ENCODE data around the gene ATXN7L3. TPM values are rescaled to one million over a fixed set of nuclear protein-coding genes. Genes with fewer than 3 reads are reported as not detected.
A peak's percentile ranks its signal among the peaks of the same experiment; 100 is the strongest.
"Not testable (repeated sequence)": the region's sequence is repeated elsewhere in the genome, so short reads cannot be mapped to it uniquely, and the experiment has no call there.

Gene ATXN7L3
- total RNA-seq (10 to 100 TPM; 41.9 to 47.4 TPM), polyA plus RNA-seq (ENCODE audit: insufficient read length in 2 of 2) (100 to 1,000 TPM; 109 to 118 TPM)
- long read RNA-seq, donor 1, transcript ATXN7L3-205 (13 exons, 1,341 nt), result major isoform, 5 of 9 reads
- long read RNA-seq, donor 1, partial matches to known transcripts, result 0 of 9 reads
- long read RNA-seq, donor 1, other reads (novel, unspliced or antisense), result 0 of 9 reads
- long read RNA-seq, donor 2, partial matches to known transcripts, result 0 of 5 reads
- long read RNA-seq, donor 2, other reads (novel, unspliced or antisense), result 0 of 5 reads
- long read RNA-seq, donor 3, partial matches to known transcripts, result 0 of 3 reads
- long read RNA-seq, donor 3, other reads (novel, unspliced or antisense), result 0 of 3 reads
- long read RNA-seq, donor 4, partial matches to known transcripts, result 0 of 3 reads
- long read RNA-seq, donor 4, other reads (novel, unspliced or antisense), result 0 of 3 reads

- under 1% methylated on average over 90 of the region's 126 CpGs for WGBS (ENCODE audit: insufficient coverage)
- H3K36me3 ChIP-seq (ENCODE audit: control insufficient read depth, insufficient read depth, low read length), result peaks cover 30% of the 10 kb centered on the region
- H3K4me3 ChIP-seq (ENCODE audit: low read depth, low read length), result peak within 1 kb of the TSS; percentile 77
- H3K27ac ChIP-seq (ENCODE audit: low read depth, low read length), result peak within 1 kb of the TSS; percentile 97
- peak in 5 of 6 donors; percentile 84 to 99 (median 95) for DNase-seq (ENCODE audit: low read depth in 4 of 6, low spot score in 6 of 6)
- no peaks in the 10 kb centered on the region for H3K9me3 ChIP-seq (ENCODE audit: control insufficient read depth, insufficient read depth, low read length)
- peaks cover 25% of the 10 kb centered on the region for H3K4me1 ChIP-seq (ENCODE audit: control insufficient read depth, insufficient read depth, low read length)
- H3K27me3 ChIP-seq (ENCODE audit: control insufficient read depth, insufficient read depth, low read length), result no peaks in the 10 kb centered on the region
These were observed at the start of gene ATXN7L3 for GRCh38 chr17:44199553-44200477. Gene ATXN7L3 (minus strand): TSS chr17:44199884. CDS start chr17:44198070, 1,814 bp downstream.

- H3K27me3 ChIP-seq (ENCODE audit: control insufficient read depth, insufficient read depth, low read length), result no peaks in the 10 kb centered on the region
- no peaks in the 10 kb centered on the region for H3K36me3 ChIP-seq (ENCODE audit: control insufficient read depth, insufficient read depth, low read length)
- 80% methylated on average over 1 of the region's 10 CpGs for WGBS (ENCODE audit: insufficient coverage)
- DNase-seq (ENCODE audit: low read depth in 4 of 6, low spot score in 6 of 6), result no peak
- no peak overlapping the region for H3K27ac ChIP-seq (ENCODE audit: low read depth, low read length)
- no peak overlapping the region for H3K4me3 ChIP-seq (ENCODE audit: low read depth, low read length)
- no peaks in the 10 kb centered on the region for H3K9me3 ChIP-seq (ENCODE audit: control insufficient read depth, insufficient read depth, low read length)
- H3K4me1 ChIP-seq (ENCODE audit: control insufficient read depth, insufficient read depth, low read length), result peaks cover 8% of the 10 kb centered on the region
These were observed 48.4 kb upstream of the ATXN7L3 start for GRCh38 chr17:44247876-44248736.

- 65% methylated on average over 7 of the region's 7 CpGs for WGBS (ENCODE audit: insufficient coverage)
- Histone ChIP-seq H3K36me3 (ENCODE audit: control insufficient read depth, insufficient read depth, low read length) (no peaks in the 10 kb centered on the region), H3K27me3 (ENCODE audit: control insufficient read depth, insufficient read depth, low read length) (no peaks in the 10 kb centered on the region), H3K27ac (ENCODE audit: low read depth, low read length) (no peak overlapping the region), H3K4me3 (ENCODE audit: low read depth, low read length) (no peak overlapping the region), H3K9me3 (ENCODE audit: control insufficient read depth, insufficient read depth, low read length) (no peaks in the 10 kb centered on the region), H3K4me1 (ENCODE audit: control insufficient read depth, insufficient read depth, low read length) (peaks cover 8% of the 10 kb centered on the region)
- no peak for DNase-seq (ENCODE audit: low read depth in 4 of 6, low spot score in 6 of 6)
These were observed 47.8 kb upstream of the ATXN7L3 start for GRCh38 chr17:44247440-44247841.

DNA sequence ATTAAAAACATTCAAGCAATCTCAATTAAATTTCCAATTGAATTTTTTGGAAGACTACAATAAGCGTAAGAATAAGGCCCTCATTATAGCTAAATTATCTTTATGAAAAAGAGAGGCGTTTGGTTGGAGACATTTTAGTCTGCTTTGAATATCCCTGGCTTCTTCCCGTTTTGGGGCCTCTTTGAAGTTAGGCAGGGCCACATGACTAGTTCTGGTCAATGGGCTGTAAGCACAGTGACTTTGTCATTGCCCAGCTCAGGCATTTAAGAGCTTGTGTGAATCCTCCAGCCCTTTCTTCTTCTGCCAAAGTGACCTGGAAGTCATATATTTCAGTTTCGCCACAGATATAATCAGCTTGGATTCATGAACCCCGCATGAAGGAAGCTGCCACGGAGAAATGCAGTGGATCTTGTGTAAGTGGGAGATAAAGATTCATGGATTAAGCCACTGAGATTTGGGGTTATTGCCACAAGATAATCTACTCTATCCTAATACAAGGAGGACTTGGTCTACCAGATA is 41.5 kb upstream of the ATXN7L3 start:
- Histone ChIP-seq H3K4me1 (ENCODE audit: control insufficient read depth, insufficient read depth, low read length) (peaks cover under 1% of the 10 kb centered on the region), H3K36me3 (ENCODE audit: control insufficient read depth, insufficient read depth, low read length) (no peaks in the 10 kb centered on the region), H3K27me3 (ENCODE audit: control insufficient read depth, insufficient read depth, low read length) (no peaks in the 10 kb centered on the region), H3K4me3 (ENCODE audit: low read depth, low read length) (no peak overlapping the region), H3K9me3 (ENCODE audit: control insufficient read depth, insufficient read depth, low read length) (no peaks in the 10 kb centered on the region), H3K27ac (ENCODE audit: low read depth, low read length) (no peak overlapping the region)
- DNase-seq (ENCODE audit: low read depth in 4 of 6, low spot score in 6 of 6), result no peak
- 57% methylated on average over 2 of the region's 6 CpGs for WGBS (ENCODE audit: insufficient coverage)

DNA sequence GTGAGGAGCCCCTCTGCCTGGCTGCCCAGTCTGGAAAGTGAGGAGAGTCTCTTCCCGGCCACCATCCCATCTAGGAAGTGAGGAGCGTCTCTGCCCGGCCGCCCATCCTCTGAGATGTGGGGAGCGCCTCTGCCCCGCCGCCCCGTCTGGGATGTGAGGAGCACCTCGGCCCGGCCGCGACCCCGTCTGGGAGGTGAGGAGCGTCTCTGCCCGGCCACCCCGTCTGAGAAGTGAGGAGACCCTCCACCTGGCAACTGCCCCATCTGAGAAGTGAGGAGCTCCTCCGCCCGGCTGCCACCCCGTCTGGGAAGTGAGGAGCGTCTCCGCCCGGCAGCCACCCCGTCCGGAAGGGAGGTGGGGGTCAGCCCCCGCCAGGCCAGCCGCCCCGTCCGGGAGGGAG is 38.2 kb upstream of the ATXN7L3 start:
- 90% methylated on average over 6 of the region's 28 CpGs for WGBS (ENCODE audit: insufficient coverage)
- H3K4me1 ChIP-seq (ENCODE audit: control insufficient read depth, insufficient read depth, low read length); H3K4me3 ChIP-seq (ENCODE audit: low read depth, low read length); H3K36me3 ChIP-seq (ENCODE audit: control insufficient read depth, insufficient read depth, low read length); H3K27me3 ChIP-seq (ENCODE audit: control insufficient read depth, insufficient read depth, low read length); H3K9me3 ChIP-seq (ENCODE audit: control insufficient read depth, insufficient read depth, low read length); H3K27ac ChIP-seq (ENCODE audit: low read depth, low read length); DNase-seq (ENCODE audit: low read depth in 4 of 6, low spot score in 6 of 6): not testable (repeated sequence)

DNA sequence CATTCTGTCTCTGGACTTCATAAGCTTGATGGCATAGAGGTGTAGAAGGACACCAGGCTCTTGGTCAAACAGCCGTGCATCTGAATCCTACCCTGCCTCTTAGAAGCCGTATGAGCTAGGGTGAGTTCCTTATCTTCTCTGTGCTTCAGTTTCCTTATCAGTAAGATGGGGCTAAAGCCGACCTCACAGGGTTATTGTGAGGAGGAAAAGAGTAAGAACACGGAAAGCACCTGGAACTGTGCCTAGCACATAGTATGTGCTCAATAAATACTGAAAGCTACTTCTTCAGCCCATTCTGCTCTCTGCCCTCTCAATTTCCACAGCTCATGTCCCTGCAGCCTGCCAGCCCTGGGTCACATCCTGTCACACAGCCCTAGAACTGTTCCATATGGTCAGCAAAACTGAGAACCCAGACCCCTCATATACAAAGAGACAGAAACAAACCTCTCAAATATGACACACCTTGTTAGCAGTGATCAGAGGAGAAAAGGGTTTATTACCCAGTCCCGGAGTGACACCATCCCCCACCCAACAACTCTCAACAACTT is 36.8 kb upstream of the ATXN7L3 start:
- Histone ChIP-seq H3K36me3 (ENCODE audit: control insufficient read depth, insufficient read depth, low read length) (no peaks in the 10 kb centered on the region), H3K27ac (ENCODE audit: low read depth, low read length) (no peak overlapping the region), H3K4me1 (ENCODE audit: control insufficient read depth, insufficient read depth, low read length) (no peaks in the 10 kb centered on the region), H3K9me3 (ENCODE audit: control insufficient read depth, insufficient read depth, low read length) (no peaks in the 10 kb centered on the region), H3K4me3 (ENCODE audit: low read depth, low read length) (no peak overlapping the region), H3K27me3 (ENCODE audit: control insufficient read depth, insufficient read depth, low read length) (no peaks in the 10 kb centered on the region)
- 75% methylated on average over 1 of the region's 5 CpGs for WGBS (ENCODE audit: insufficient coverage)
- DNase-seq (ENCODE audit: low read depth in 4 of 6, low spot score in 6 of 6), result no peak

GRCh38 chr17:44235583-44235936 is 35.9 kb upstream of the ATXN7L3 start:
- 72% methylated on average over 5 of the region's 5 CpGs for WGBS (ENCODE audit: insufficient coverage)
- Histone ChIP-seq H3K4me1 (ENCODE audit: control insufficient read depth, insufficient read depth, low read length) (no peaks in the 10 kb centered on the region), H3K27me3 (ENCODE audit: control insufficient read depth, insufficient read depth, low read length) (no peaks in the 10 kb centered on the region), H3K36me3 (ENCODE audit: control insufficient read depth, insufficient read depth, low read length) (no peaks in the 10 kb centered on the region), H3K27ac (ENCODE audit: low read depth, low read length) (no peak overlapping the region), H3K9me3 (ENCODE audit: control insufficient read depth, insufficient read depth, low read length) (no peaks in the 10 kb centered on the region), H3K4me3 (ENCODE audit: low read depth, low read length) (no peak overlapping the region)
- DNase-seq (ENCODE audit: low read depth in 4 of 6, low spot score in 6 of 6), result no peak

GRCh38 chr17:44233582-44233981 is 33.9 kb upstream of the ATXN7L3 start:
- no peaks in the 10 kb centered on the region for H3K36me3 ChIP-seq (ENCODE audit: control insufficient read depth, insufficient read depth, low read length)
- no peak for DNase-seq (ENCODE audit: low read depth in 4 of 6, low spot score in 6 of 6)
- H3K4me3 ChIP-seq (ENCODE audit: low read depth, low read length), result no peak overlapping the region
- no peak overlapping the region for H3K27ac ChIP-seq (ENCODE audit: low read depth, low read length)
- H3K27me3 ChIP-seq (ENCODE audit: control insufficient read depth, insufficient read depth, low read length), result no peaks in the 10 kb centered on the region
- no peaks in the 10 kb centered on the region for H3K9me3 ChIP-seq (ENCODE audit: control insufficient read depth, insufficient read depth, low read length)
- WGBS (ENCODE audit: insufficient coverage), result no CpG with 5 or more reads among the region's 5 CpGs
- no peaks in the 10 kb centered on the region for H3K4me1 ChIP-seq (ENCODE audit: control insufficient read depth, insufficient read depth, low read length)

DNA sequence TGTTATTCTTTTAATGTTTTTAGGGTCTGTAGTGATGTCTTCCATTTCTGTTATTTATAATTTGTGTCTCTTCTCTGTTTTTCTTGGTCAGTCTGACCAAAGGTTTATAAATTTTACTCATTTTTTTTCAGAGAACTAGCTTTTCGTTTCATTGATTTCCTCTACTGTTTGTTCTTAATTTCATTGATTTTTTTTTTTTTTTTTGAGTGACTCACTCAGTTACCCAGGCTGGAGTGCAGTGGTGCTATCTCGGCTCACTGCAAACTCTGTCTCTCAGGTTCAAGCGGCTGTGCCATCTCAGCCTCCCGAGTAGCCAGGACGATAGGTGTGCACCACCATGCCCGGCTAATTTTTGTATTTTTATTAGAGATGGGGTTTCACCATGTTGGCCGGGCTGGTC is 32.4 kb upstream of the ATXN7L3 start:
- WGBS (ENCODE audit: insufficient coverage), result 96% methylated on average over 4 of the region's 7 CpGs
- no peaks in the 10 kb centered on the region for H3K9me3 ChIP-seq (ENCODE audit: control insufficient read depth, insufficient read depth, low read length)
- no peaks in the 10 kb centered on the region for H3K27me3 ChIP-seq (ENCODE audit: control insufficient read depth, insufficient read depth, low read length)
- H3K4me1 ChIP-seq (ENCODE audit: control insufficient read depth, insufficient read depth, low read length), result no peaks in the 10 kb centered on the region
- H3K36me3 ChIP-seq (ENCODE audit: control insufficient read depth, insufficient read depth, low read length), result no peaks in the 10 kb centered on the region
- DNase-seq (ENCODE audit: low read depth in 4 of 6, low spot score in 6 of 6), result no peak
- H3K4me3 ChIP-seq (ENCODE audit: low read depth, low read length), result no peak overlapping the region
- no peak overlapping the region for H3K27ac ChIP-seq (ENCODE audit: low read depth, low read length)

Data from spinal cord (tissue), 10 donors.